Right atrium auricular region (tissue), 2 donors: ENCODE results near the gene USP9X. TPM values are rescaled to one million over a fixed set of nuclear protein-coding genes. Genes with fewer than 3 reads are reported as not detected.
"Not testable (repeated sequence)": the region's sequence is repeated elsewhere in the genome, so short reads cannot be mapped to it uniquely, and the experiment has no call there.

Source experiments
- DNase-seq: peaks from one replicate; pipeline ENCODE4 v3.0.0-alpha.2; 2019; ENCODE audit warnings: low spot score
- H3K27ac ChIP-seq, 2 donors: fragments of 200-600 bp; sonication (generic); 1 replicate in 1 of 2; 2 replicates in 1 of 2; pipeline ENCODE4 v1.5.1; 2016 to 2019
- H3K27me3 ChIP-seq, 2 donors: fragments of 200-600 bp; sonication (generic); one replicate each; pipeline versions ENCODE4 v1.5.1 to v1.6.0; 2017 to 2019
- H3K36me3 ChIP-seq: fragments of 200-600 bp; sonication (generic); one replicate; pipeline ENCODE4 v1.5.1; 2016
- H3K4me1 ChIP-seq, 2 donors: fragments of 200-600 bp; sonication (generic); one replicate each; pipeline versions ENCODE4 v1.5.1 to v1.6.0; 2017 to 2019
- H3K4me3 ChIP-seq, 2 donors: fragments of 200-600 bp; sonication (generic); 1 replicate in 1 of 2; 2 replicates in 1 of 2; pipeline ENCODE4 v1.5.1; 2017 to 2019; ENCODE audit warnings: mild to moderate bottlenecking in 1 of 2, moderate library complexity in 1 of 2
- H3K9me3 ChIP-seq, 2 donors: fragments of 200-600 bp; sonication (generic); one replicate each; pipeline ENCODE4 v1.5.1; 2019
- CTCF ChIP-seq, 2 donors: fragments of 200-600 bp; sonication (generic); IDR thresholded peaks; one replicate each; pipeline ENCODE4 v1.5.1; 2019; ENCODE audit warnings: antibody characterized with exemption in 2 of 2
- total RNA-seq, 2 donors: library from RNA; depleted of rRNA; stranded (reverse); fragments of >200 nt; gene quantifications; one replicate each; pipeline ENCODE4 v1.1.0, GENCODE V29; 2016

USP9X gene
- total RNA-seq, 2 donors from 2014 or later = 57.2 to 65.1 TPM

- H3K4me1 ChIP-seq = no peaks in the 10 kb centered on the region
- DNase-seq = no peak
- H3K27ac ChIP-seq = no peak overlapping the region
- H3K4me3 ChIP-seq = no peak overlapping the region
- no peak for TF ChIP-seq CTCF (IDR thresholded peaks at IDR 0.05)
- no peaks in the 10 kb centered on the region for H3K9me3 ChIP-seq
- H3K36me3 ChIP-seq = peaks cover 24% of the 10 kb centered on the region
- H3K27me3 ChIP-seq = no peaks in the 10 kb centered on the region
These were observed 107.6 kb downstream of the USP9X start for GRCh38 chrX:41192880-41193279.

GRCh38 chrX:41198410-41198809 lies 113.2 kb downstream of the USP9X start:
- H3K4me3 ChIP-seq = no peak overlapping the region
- peaks cover 62% of the 10 kb centered on the region for H3K36me3 ChIP-seq
- H3K27me3 ChIP-seq = no peaks in the 10 kb centered on the region
- H3K27ac ChIP-seq = no peak overlapping the region
- no peak for DNase-seq
- no peaks in the 10 kb centered on the region for H3K4me1 ChIP-seq
- TF ChIP-seq CTCF (IDR thresholded peaks at IDR 0.05) = no peak
- H3K9me3 ChIP-seq = no peaks in the 10 kb centered on the region

- no peak overlapping the region for H3K27ac ChIP-seq
- no peak overlapping the region for H3K4me3 ChIP-seq
- H3K36me3 ChIP-seq = peaks cover 78% of the 10 kb centered on the region
- H3K4me1 ChIP-seq = no peaks in the 10 kb centered on the region
- TF ChIP-seq CTCF (IDR thresholded peaks at IDR 0.05) = no peak
- DNase-seq = no peak
- H3K27me3 ChIP-seq = no peaks in the 10 kb centered on the region
- H3K9me3 ChIP-seq = no peaks in the 10 kb centered on the region
These were observed 115.5 kb downstream of the USP9X start for GRCh38 chrX:41200785-41201184.

- DNase-seq = no peak
- Histone ChIP-seq H3K4me1 (no peaks in the 10 kb centered on the region), H3K36me3 (peaks cover 80% of the 10 kb centered on the region), H3K9me3 (peaks cover 0 to 56% of the 10 kb centered on the region in 2 donors), H3K27ac (no peak overlapping the region), H3K27me3 (no peaks in the 10 kb centered on the region), H3K4me3 (no peak overlapping the region)
- no peak for TF ChIP-seq CTCF (IDR thresholded peaks at IDR 0.05)
These were observed 124.6 kb downstream of the USP9X start for GRCh38 chrX:41209853-41210252.

- DNase-seq = no peak
- Histone ChIP-seq H3K27me3 (no peaks in the 10 kb centered on the region), H3K4me1 (no peaks in the 10 kb centered on the region), H3K9me3 (no peaks in the 10 kb centered on the region), H3K27ac (no peak overlapping the region), H3K36me3 (peaks cover 64% of the 10 kb centered on the region), H3K4me3 (no peak overlapping the region)
- TF ChIP-seq CTCF (IDR thresholded peaks at IDR 0.05) = no peak
These were observed 139.4 kb downstream of the USP9X start for GRCh38 chrX:41224605-41225004.

GRCh38 chrX:41233988-41234387 lies 148.7 kb downstream of the USP9X start:
- TF ChIP-seq CTCF (IDR thresholded peaks at IDR 0.05) = no peak
- Histone ChIP-seq H3K4me3 (no peak overlapping the region), H3K9me3 (no peaks in the 10 kb centered on the region), H3K36me3 (peaks cover 31% of the 10 kb centered on the region), H3K27ac (no peak overlapping the region), H3K4me1 (no peaks in the 10 kb centered on the region), H3K27me3 (no peaks in the 10 kb centered on the region)
- DNase-seq = no peak

GRCh38 chrX:41234471-41234870 lies 149.2 kb downstream of the USP9X start:
- not testable (repeated sequence) for H3K27me3 ChIP-seq, H3K27ac ChIP-seq, H3K9me3 ChIP-seq, H3K4me1 ChIP-seq, DNase-seq, H3K4me3 ChIP-seq
- peaks cover 29% of the 10 kb centered on the region for H3K36me3 ChIP-seq
